Daoy (cell line): ENCODE data around the gene PSMD4. TPM values are rescaled to one million over a fixed set of nuclear protein-coding genes. Genes with fewer than 3 reads are reported as not detected.
"Not testable (repeated sequence)": the region's sequence is repeated elsewhere in the genome, so short reads cannot be mapped to it uniquely, and the experiment has no call there.

ENCODE experiments used
- DNase-seq: peaks from one replicate; pipeline ENCODE4 v3.0.0-alpha.2; 2015; ENCODE audit warnings: low read depth
- total RNA-seq: library from RNA; depleted of rRNA; stranded (reverse); fragments of >200 nt; shearing (Covaris generic); gene quantifications from 2 replicates; pipeline ENCODE4 v1.2.3, GENCODE V29; 2014; rRNA removed

PSMD4 gene
- total RNA-seq, result 412 and 482 TPM in 2 replicates

GRCh38 chr1:151254217-151255213 is at the start of gene PSMD4:
Gene PSMD4, plus strand, starts transcription at chr1:151254734. Its CDS starts 49 bp downstream, at chr1:151254783.
- peak; percentile 98 for DNase-seq

GRCh38 chr1:151205381-151205965 is 49.1 kb upstream of the PSMD4 start:
- not testable (repeated sequence) for DNase-seq

- DNase-seq, result no peak
Observed at GRCh38 chr1:151210830-151211229, 43.7 kb upstream of the PSMD4 start.

- DNase-seq, result no peak
Observed at GRCh38 chr1:151211972-151212705, 42.4 kb upstream of the PSMD4 start.

- no peak for DNase-seq
Observed at GRCh38 chr1:151213560-151213959, 41.0 kb upstream of the PSMD4 start.

- no peak for DNase-seq
Observed at GRCh38 chr1:151221616-151222015, 32.9 kb upstream of the PSMD4 start.

GRCh38 chr1:151222130-151222529 is 32.4 kb upstream of the PSMD4 start:
- no peak for DNase-seq

- DNase-seq, result no peak
Observed at GRCh38 chr1:151235235-151235634, 19.3 kb upstream of the PSMD4 start.

- DNase-seq, result no peak
Observed at GRCh38 chr1:151237678-151238466, 16.7 kb upstream of the PSMD4 start.

GRCh38 chr1:151238467-151238739 is 16.1 kb upstream of the PSMD4 start:
- peak; percentile 64 for DNase-seq

- no peak for DNase-seq
Observed at GRCh38 chr1:151242442-151242841, 12.1 kb upstream of the PSMD4 start.

- no peak for DNase-seq
Observed at GRCh38 chr1:151243683-151244216, 10.8 kb upstream of the PSMD4 start.

- DNase-seq, result no peak
Observed at GRCh38 chr1:151246786-151247185, 7.7 kb upstream of the PSMD4 start.

GRCh38 chr1:151251656-151252470 is 2.7 kb upstream of the PSMD4 start:
- peak; percentile 69 for DNase-seq

- DNase-seq, result peak; percentile 8
Observed at GRCh38 chr1:151255381-151255780, 847 bp downstream of the PSMD4 start.

GRCh38 chr1:151259351-151259750 is 4.8 kb downstream of the PSMD4 start:
- no peak for DNase-seq

GRCh38 chr1:151265446-151266236 is 11.1 kb downstream of the PSMD4 start:
- no peak for DNase-seq

- DNase-seq, result no peak
Observed at GRCh38 chr1:151266315-151266714, 11.8 kb downstream of the PSMD4 start.

GRCh38 chr1:151266821-151267220 is 12.3 kb downstream of the PSMD4 start:
- no peak for DNase-seq

GRCh38 chr1:151267760-151268159 is 13.2 kb downstream of the PSMD4 start:
- DNase-seq, result no peak
